NCI-H1930 (cell line): ENCODE data around the gene SNX3.
"Not testable (repeated sequence)": the region's sequence is repeated elsewhere in the genome, so short reads cannot be mapped to it uniquely, and the experiment has no call there.

ENCODE experiments used
- DNase-seq, 2 experiments: peaks; one replicate each; lab custom pipeline; 2025; lab: John Stamatoyannopoulos, UW

Gene SNX3

DNA sequence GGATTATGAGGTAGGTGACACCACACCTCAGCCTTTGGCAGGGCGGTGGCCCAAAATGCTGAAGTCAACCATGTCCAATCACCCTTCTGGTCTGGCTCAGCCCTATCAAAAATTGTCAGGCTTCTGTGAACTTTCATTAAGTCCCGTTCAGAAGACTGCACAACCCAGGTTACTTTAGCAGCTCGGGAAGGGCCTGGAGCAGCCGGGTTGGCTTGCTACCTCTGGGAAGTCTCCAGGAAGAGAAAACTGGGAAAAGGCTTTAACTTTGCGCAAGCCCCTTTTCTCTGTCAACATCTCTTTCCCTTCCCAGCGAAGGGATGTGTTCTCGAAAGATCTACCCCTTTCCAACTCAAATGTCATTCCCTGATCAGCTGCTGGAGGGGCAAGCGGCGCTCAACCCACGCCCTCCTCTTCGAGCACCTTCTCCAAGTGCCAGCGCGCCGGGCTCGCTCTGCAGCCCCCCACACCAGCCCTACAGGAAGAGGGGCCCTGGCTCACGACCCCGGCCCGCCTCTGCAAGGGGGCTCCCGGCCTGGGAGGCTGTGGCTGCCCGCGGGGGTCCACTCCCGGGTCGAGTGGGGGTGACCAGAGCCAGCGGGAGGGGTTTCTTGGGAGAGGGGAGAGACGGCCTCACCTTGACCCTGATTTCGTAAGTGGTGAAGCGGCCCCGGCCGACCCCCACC is 573 bp downstream of the SNX3 start:
- DNase-seq: no peak

DNA sequence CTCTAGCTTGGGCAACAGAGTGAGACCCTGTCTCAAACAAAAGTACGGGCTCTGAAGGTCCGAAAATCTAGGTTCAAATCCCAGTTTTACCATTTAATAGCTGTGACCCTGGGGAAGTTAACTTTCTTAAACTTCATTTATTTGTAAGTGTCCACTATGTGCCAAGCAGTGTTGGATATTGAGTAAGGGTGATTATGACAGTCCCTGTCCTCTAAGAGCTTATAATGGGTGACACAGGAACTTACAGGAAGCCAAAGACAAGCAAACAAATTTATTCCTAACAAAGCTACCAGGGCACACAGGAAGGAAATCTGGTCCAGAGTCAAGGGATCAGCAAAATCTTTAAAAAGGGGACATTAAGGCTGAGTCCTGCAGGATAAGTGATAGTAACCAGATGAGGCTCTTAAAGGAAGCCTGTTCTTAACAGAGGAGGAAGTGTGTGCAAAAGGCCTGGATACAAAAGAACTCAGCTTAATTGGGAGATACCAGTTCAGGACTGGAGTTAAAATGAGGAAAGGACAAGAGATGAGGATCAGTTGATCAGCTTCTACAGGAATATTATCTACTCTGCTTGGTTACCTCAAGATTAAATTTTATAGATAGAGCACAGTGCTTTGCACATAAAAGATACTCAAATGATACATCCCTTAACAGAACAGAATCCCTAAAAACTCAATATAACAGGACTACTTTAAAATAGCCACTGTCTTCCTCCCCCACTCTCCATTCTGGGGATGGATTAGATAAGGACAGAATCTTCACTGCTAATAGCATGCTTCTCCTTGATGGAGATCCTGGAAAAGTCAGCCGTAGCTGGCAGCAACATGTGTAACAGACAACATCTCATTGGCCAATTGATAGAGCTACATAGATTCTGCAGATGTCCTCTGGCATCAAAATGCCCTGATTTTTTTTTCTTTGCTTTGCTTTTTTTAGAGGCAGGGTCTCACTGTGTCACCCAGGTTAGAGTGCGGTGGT is 6.1 kb downstream of the SNX3 start:
- no peak for DNase-seq

DNA sequence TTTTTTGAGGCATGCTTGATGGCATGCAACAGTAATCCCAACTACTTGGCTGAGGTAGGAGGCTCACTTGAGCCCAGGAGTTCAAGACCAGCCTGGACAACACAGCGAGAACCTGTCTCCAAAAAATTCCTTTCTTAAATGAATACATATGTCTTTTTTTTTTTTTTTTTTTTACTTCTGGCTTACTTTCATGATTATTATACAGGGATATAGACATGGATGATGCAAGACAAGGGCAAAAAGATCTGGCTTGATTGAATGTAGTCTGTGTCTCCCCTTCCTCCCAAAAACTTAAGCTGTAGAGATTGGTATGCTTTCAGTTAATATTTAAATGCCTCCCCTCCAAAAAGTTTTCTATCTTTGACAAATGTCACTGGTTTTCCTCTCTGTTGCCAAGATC is 7.6 kb downstream of the SNX3 start:
- no peak for DNase-seq

DNA sequence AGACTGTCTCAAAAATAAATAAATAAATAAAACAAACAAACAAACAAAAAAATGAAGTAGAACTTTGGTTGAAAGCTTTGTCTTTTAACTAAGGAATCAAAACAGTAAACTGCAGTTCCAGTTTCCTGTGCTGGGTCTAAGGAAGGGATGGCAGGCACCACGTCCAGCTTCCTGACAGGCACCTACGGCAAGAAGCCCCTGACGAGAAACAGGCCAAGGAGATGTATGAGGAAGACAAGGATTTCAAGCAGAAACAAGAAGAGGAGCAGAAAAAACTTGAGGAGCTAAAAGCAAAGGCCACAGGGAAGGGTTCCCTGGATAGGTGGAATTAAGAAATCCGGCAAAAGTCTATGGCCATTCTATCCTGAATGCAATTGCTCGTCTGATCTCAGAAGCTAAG is 8.8 kb downstream of the SNX3 start:
- no peak for DNase-seq

DNA sequence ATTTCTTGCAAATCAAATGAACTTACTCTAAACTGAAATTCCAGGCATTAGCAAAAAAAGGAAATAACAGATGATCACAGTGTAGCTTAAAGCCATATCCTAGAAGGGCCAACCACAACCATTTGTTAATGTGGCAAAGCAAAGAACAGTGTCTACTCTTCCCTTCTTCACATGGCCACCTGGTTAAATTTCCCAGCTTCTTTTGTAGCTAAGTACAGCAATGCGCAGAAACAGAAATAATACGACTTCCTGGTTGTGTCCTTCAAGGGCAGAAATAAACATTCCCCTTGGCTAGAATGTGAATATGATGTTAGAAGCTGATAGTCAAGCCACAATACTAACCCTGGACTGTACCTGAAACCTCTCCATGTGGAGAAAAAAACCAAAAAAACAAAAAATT is 9.6 kb downstream of the SNX3 start:
- DNase-seq: no peak

DNA sequence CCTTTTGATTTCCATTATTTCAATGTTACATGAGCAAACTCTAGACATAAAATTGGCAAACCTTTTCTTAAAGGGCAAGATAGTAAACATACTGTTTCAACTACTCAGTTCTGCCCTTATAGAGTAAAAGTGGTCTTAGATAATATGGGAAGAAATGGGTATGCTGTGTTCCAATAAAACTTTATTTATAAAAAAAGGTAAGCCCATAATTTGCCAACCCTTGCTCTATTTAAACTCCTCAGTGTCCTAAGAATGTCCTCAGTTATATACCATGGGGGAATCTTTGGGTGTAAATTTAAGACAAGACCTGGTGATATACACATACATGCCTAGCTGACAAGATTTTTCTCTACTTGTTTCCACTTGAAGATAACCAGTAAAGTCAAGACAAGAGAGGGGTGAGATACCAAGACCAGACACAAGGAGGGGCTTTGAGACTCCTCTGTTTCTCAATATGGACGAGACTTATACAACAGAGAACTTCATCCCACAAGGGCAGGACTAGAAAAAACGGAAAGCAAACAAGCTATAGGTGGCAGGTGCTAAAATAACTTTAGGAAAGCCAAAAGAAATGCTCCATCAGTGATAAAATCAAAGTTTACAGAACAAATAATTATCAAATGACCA is 10.5 kb downstream of the SNX3 start:
- DNase-seq: no peak

DNA sequence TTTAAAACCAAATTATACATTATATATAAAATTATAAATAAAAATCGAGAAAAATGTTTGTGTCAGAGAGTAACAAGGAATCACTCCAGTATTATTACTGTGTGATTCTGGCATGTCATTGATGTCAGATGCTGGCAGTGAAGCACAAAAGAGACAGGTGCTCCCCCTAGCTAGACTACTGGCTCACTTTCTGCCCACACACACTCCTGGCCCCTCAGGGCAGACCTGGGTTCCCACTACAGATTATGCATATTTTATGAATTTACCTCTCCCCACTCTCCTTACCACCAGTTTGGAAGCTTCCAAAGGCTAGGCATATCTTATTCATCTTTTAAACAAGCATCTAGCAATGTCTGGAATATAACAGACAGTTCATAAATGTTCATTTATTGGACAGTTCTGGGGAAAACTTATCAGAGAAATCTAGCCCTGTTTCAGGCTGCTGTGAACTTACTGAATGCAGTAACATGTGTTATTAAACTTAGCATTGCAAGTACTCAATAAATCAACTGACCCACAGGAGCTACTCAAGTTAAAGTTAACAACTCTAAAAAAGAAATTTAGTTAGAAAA is 12.8 kb downstream of the SNX3 start:
- no peak for DNase-seq

DNA sequence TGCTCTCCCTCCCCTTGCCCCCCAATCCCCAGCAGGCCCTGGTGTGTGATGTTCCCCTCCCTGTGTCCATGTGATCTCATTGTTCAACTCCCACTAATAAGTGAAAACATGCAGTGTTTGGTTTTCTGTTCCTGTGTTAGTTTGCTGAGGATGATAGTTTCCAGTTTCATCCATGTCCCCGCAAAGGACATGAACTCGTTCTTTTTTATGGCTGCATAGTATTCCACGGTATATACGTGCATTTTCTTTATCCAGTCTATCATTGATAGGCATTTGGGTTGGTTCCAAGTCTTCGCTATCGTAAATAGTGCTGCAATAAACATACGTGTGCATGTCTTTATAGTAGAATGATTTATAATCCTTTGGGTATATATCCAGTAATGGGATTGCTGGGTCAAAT is 15.7 kb downstream of the SNX3 start:
- not testable (repeated sequence) for DNase-seq

DNA sequence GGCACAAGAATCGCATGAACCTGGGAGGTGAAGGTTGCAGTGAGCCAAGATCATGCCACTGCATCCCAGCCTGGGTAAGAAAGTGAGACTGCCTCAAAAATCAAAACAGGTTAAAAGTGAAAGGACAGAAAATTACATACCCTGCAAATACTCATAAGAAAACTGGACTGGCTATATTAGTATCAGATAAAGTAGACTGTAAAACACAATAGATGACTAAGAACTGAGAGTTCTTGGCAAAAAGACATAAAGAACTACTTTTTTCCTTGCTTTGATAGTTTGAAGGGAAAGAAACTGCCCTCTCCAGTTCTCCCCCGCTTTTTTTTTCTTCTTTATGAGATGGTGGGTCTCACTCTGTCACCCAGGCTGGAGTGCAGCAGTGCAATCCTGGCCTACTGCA is 17.0 kb downstream of the SNX3 start:
- no peak for DNase-seq

DNA sequence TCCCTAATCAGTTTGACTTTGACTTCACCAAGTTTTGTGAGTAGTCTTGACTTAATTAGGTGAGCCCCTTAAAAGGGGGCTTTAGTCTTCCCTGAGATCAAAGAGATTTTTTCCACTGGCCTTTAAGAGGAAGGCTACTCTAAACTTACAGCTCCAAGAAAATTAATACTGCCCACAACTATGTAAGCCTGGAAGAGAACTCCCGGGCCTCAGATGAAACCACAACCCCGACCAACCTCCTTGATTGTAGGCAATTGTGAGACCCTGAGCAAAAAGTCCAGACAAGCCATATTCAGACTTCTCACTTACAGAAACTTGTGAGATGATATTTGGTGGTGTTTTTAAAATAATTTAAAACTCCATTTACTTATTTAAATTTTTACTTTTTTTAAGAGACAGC is 18.1 kb downstream of the SNX3 start:
- no peak for DNase-seq

DNA sequence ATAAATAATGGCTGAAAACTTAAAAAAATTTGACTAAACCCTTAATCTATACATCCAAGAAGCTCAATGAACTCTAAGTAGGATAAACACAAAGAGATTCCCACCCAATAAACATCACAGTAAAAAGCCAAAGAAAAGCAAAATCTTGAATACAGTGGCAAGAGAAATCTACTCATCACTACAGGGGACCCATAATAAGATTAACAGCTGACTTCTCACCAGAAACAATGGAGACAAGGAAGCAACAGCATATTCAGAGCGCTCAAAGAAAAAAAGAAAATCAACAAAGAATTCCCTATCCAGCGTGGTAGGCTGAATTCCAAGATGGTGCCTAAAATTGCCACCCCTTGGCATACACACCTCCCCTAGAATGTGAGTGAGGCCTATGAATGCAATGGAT is 18.6 kb downstream of the SNX3 start:
- no peak for DNase-seq

DNA sequence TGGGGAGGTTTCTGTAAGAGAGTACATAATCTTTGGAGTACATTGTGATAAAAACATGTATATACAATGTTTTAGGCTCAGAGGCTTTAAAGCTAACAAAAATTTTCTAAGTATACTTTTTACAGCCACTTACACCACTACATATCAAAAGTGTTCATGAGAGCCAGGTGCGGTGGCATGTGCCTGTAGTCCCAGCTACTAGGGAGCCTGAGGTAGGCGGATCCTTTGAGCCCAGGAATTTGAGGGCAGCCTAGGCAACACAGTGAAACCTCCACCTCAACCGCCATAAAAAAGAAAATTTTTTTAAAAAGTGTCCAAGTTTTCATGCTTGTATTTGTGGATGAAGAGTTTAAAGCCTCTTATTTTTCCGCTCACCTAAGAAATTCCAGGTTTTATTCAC is 22.5 kb downstream of the SNX3 start:
- no peak for DNase-seq

DNA sequence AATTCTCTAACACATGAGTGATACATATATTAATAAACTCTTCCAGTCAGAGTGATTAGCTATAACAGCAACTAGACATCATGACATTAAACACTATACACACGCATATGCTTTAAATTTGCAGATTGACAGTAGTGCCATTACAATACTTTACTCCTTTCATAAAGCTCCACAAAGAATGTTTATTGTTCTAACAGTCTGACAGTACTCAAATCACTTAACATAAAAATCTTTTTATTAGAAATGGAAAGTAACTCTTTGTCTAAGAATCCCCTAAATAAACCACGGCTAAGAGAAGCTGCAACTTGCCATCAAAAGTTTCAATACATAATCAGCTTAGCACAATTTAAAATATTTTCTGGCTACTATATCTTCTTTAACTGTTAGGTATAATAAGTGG is 24.0 kb downstream of the SNX3 start:
- no peak for DNase-seq

DNA sequence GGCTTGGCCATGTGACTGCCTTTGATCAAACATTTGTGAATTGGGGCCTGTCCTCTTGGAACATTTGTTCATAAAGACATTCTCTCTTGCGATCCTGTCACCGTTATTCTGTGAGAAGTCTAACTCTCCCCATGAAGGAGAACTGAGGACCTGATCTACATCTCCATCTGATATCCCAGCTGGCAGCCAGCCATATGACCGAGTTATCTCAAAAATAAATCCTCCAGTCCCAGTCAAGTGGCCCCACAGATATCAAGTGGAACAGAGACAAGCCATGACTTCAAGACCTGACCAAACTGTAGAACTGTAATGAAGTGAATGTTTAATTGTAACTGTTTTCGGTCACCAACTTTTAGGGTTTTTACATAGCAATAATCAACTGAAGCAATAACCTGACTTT is 25.7 kb downstream of the SNX3 start:
- no peak for DNase-seq

DNA sequence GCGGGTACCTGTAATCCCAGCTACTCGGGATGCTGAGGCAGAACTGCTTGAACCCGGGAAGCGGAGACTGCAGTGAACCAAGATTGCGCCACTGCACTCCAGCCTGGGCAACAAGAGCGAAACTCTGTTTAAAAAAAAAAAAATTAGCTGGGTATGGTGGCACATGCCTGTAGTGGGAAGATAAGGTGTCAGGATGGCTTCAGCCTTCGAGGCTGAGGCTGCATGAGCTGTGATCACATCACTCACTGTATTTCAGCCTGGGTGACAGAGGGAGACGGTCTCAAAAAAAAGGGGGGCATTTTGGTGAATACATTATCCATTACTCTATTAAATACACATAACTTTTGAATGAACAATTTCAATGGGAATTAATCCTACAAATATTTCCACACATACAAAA is 32.4 kb downstream of the SNX3 start:
- DNase-seq: no peak

DNA sequence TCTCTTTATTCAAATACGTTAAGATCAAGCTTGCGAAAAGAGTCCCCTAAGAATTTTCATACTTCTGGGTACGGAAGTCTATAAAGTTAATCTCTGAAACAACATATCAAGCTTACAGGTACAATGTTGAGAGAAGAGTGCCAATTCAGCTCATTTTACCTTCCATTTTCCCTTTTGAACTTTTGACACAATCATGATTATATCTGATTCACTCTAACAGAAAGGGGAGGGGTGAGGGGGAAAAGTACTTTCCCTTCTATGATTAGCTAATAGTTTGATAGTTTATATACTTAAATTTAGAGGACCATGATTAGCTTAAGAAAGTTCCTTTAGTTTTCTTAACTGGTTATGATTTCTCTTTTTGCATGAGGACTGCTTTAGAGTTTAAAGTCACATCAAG is 33.5 kb downstream of the SNX3 start:
- DNase-seq: no peak

DNA sequence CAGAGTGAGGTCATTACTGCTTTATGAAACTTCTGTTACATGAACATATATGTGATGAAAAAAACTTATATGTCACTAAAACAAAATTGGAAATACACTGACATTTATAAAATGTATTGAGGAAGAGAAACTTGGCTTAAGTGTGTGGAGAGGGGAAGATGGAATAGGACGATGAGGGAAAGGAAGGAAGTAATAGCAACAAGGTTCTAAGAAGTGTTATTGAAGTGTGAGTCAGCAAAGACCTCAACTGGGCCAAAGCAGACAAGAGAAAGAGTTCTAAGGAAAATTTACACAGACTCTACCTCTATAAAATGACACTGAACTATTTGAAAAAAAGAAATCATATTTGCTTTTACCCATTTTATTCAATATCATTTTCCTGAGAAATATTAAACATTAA is 38.3 kb downstream of the SNX3 start:
- DNase-seq: no peak

DNA sequence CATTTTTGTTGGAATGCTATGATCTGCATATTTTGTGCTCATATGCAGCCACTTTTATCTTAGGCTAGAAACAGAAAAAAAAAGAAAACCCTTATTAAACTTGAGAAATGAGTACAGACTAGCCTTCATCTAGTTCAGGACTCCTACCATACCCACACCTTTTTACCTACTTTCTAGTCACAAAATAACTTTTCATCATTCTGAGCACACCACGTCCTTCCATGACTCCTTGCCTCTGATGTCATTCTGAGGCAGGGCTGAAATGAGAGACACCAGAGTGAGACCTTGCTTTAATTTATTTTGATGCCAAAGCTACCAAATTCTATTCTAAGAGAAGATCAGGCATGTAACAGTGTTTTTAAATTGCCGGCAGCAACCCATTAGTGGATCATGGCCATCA is 38.8 kb downstream of the SNX3 start:
- DNase-seq: no peak

DNA sequence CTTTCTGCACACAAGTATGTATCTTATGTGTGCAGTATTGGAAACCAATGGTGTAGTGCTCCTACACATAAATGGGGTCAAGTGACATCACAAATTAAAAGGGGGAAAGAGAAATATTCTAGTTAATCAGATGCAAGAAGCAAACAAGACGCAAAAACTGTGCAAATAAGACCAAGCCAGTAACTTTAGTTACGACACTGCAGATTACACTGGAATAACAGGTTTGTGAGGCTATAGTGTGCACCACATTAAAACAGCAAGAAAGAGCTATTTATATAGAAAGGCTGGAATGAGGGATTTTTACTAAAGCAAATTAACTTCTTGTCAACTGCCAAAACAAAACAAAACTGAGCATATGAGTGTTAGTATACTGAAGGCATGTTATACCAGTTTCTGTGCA is 49.2 kb downstream of the SNX3 start:
- no peak for DNase-seq

DNA sequence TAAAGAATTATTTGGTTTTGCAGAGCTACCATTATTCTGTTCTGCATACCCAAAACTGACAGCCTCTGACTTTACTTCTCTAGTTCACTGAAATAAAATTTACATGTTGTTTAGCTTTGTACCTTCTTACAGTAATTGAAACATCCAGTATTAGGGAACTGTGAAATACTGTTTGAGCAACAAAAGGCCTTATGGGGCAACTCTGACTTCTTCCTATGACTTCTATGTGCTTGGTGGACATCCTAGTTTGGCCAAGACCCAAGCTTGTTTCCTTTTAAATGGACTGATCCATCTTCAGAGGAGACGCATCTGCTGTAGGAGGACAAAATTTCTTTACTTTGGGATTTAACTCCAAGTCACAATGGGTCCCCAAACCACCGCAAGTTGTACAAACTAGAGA is 50.3 kb downstream of the SNX3 start:
- DNase-seq: no peak

DNA sequence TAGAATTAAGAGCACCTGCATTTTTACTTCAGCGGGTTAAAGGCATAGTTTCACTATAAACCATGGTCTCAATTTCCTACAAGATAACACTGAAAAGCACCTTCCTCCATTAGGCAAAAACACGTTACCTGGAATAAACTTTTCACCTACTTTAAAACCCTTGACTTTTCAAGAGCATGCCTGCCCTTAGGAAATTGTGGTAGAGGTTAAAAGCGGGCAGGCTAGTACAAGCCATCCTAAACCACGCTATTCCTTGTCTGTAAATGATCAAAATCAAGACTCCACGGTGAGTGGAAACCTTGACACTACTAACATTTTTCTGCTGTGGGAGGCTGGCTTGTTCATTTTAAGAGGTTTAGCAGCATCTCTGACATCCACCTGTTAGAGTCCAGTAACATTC is 51.1 kb downstream of the SNX3 start:
- DNase-seq: no peak

DNA sequence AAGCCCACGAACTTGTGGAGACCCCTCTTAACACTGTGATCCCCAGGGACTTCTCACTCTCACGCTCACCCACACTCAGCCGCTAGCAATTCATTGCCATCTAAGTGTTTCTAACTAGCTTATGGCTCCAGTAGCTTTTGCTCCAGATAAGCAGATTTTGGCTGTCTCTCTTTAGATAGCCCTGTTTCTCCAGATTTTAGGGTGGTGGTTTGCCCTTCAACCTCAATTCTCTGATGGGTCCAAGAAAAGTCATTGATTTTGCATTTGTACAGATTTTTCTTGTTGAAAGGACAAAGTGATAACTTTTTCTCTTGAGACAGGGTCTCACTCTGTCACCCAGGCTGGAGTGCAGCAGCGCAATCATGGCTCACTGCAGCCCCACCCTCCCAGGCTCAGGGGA is 53.8 kb downstream of the SNX3 start:
- DNase-seq: no peak
